ENCODE measurements around the gene HK1. TPM values are rescaled to one million over a fixed set of nuclear protein-coding genes. Genes with fewer than 3 reads are reported as not detected.

The HK1 gene
- total RNA-seq, 1 experiment from 2014 or later: 98.8 TPM

DNA sequence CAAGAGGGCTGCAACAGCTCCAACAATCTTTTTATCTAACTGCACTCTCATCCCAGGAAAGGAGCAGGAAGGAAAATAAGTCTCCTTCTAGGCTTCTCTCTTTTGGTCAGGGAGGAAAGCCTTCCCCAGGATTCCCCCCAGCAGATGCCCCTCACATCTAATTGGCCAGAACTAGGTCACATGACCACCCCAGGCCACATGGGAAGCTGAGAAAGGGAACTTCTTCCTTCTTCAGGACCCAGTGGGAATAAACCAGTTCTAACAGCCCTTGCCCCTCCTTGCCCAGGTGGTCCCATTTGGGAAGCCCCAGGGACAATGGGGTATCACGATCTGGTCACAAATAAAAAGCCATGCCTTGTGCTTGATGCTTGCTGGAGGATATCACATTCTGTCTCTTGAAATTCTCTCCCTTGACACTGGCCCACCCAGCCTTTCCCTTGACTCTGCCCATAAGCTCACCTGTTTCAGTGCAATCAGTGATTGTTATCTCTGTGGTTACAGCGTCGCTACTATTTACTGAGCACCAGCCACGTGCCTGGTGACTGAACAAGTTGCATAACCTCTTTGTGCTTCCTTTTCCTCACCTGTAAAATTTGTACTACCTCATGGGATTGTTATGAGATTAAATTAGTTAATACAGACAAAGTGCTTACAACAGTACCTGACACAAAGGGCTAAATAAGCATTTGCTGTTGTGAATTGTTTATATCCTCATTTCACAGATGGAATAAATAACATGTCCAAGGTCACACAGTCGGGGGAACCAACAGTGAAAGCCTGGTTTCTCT, 147.4 kb downstream of the HK1 start:
- peaks cover 14% of the 10 kb centered on the region for H3K27me3 Mint-ChIP-seq (ENCODE audit: low read depth)
- Histone ChIP-seq H4K5ac (ENCODE audit: insufficient read length, low read depth, low read length) (no peak overlapping the region), H3K4ac (ENCODE audit: low read depth, low read length) (no peak overlapping the region), H3K23ac (ENCODE audit: insufficient read length, low read depth, low read length) (no peak overlapping the region), H3T11ph (ENCODE audit: low read length) (no peak overlapping the region), H4K8ac (replicated peaks; ENCODE audit: insufficient read length, low read depth, low read length) (no peak overlapping the region), H2AFZ (ENCODE audit: low read length) (no peak overlapping the region), H3K14ac (ENCODE audit: insufficient read depth, low read length) (no peak overlapping the region), H3K4me1 (ENCODE audit: insufficient read depth, low read length) (no peaks in the 10 kb centered on the region), H3K79me1 (ENCODE audit: insufficient read depth, low read depth, low read length, poor library complexity, severe bottlenecking) (no peaks in the 10 kb centered on the region), H3K18ac (ENCODE audit: insufficient read length, low read depth, low read length) (no peak overlapping the region), H3K4me2 (ENCODE audit: insufficient read depth, insufficient read length, low read length) (no peak overlapping the region), H3K27ac (ENCODE audit: insufficient read length, low read depth, low read length) (no peak overlapping the region), H3K9me3 (ENCODE audit: control insufficient read depth, low read depth, low read length) (no peaks in the 10 kb centered on the region), H4K20me1 (ENCODE audit: control insufficient read depth, insufficient read depth, insufficient read length) (no peaks in the 10 kb centered on the region), H2BK12ac (ENCODE audit: insufficient read length, low read depth, low read length) (no peak overlapping the region), H2BK20ac (ENCODE audit: low read depth, low read length, poor library complexity, severe bottlenecking) (no peak overlapping the region), H3K9ac (ENCODE audit: extremely low read depth, insufficient read length, low read length) (no peak overlapping the region), H2AK5ac (ENCODE audit: insufficient read length, low read length) (no peak overlapping the region), H4K91ac (ENCODE audit: insufficient read length, low read depth, low read length) (no peak overlapping the region), H2BK15ac (ENCODE audit: low read depth, low read length) (no peak overlapping the region), H2BK120ac (ENCODE audit: low read depth, low read length, poor library complexity, severe bottlenecking) (no peak overlapping the region), H2BK5ac (ENCODE audit: insufficient read length, low read length) (no peak overlapping the region), H3K23me2 (ENCODE audit: insufficient read length, low read depth, low read length, poor library complexity, severe bottlenecking) (no peaks in the 10 kb centered on the region), H3K27me3 (ENCODE audit: insufficient read depth, low read length) (no peaks in the 10 kb centered on the region), H3K56ac (ENCODE audit: insufficient read length, low read depth, low read length) (no peak overlapping the region), H3K79me2 (ENCODE audit: insufficient read depth, low read length) (no peaks in the 10 kb centered on the region)
- no peak overlapping the region for H3K4me3 Mint-ChIP-seq
- H3K27ac Mint-ChIP-seq: no peak overlapping the region
- peaks cover 0 to 6% of the 10 kb centered on the region in 2 experiments; a peak in 2 of 4 replicates for H3K4me1 Mint-ChIP-seq
- no peaks in the 10 kb centered on the region for H3K9me3 Mint-ChIP-seq
- no peak for DNase-seq
- WGBS (ENCODE audit: extremely low coverage, insufficient read length, low lambda C conversion rate): no CpG with 5 or more reads among the region's 5 CpGs
- no peaks in the 10 kb centered on the region for H3K36me3 Mint-ChIP-seq (ENCODE audit: insufficient read depth in 1 of 3, low read depth in 3 of 3)
- no peak for TF ChIP-seq CTCF (conservative IDR thresholded peaks at IDR 0.05)

All from H9 (cell line).